Ovary (tissue), 3 donors: ENCODE measurements around the gene FAM120B.

Experiments used
- EP300 ChIP-seq: sonication (generic); formaldehyde crosslinking; IDR thresholded peaks from one replicate; pipeline ENCODE4 v1.6.1; 2017; ENCODE audit warnings: antibody characterized with exemption
- POLR2A ChIP-seq: fragments of 450-650 bp; IDR thresholded peaks from one replicate; pipeline ENCODE4 v1.6.1; 2017; ENCODE audit warnings: antibody characterized with exemption, mild to moderate bottlenecking, moderate library complexity
- TF ChIP-seq, protein P1 (sequence below), 3 donors: fragments of 450-650 bp in 2 of 3; fragments of 200-600 bp in 1 of 3; IDR thresholded peaks; one replicate each; pipeline versions ENCODE4 v1.5.1 to v1.8.0; 2016 to 2022; ENCODE audit warnings: antibody characterized with exemption in 3 of 3, mild to moderate bottlenecking in 1 of 3
- donor health status: DM: no; HTN: no; CAD: no.

DNA sequence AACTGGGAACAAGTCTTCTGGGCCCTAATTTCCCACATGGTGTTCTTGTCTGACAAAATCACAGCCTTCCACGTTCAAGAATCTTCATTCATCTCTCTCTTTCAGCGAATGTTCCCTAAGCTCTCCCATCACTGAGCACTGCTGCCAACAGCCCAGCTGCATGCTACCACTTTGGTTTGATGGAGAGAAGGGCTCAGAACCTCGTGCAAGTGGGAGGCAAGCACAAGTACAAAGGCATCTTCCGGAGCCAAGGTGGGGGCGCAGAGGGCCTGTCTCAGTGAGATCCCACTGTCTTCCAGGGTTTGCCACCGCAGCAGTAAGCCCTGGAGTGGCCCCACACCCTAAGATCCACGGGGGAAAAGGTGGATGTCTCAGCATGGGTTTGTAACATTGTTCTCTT lies 32.9 kb upstream of the FAM120B start:
- TF ChIP-seq, protein P1, sequence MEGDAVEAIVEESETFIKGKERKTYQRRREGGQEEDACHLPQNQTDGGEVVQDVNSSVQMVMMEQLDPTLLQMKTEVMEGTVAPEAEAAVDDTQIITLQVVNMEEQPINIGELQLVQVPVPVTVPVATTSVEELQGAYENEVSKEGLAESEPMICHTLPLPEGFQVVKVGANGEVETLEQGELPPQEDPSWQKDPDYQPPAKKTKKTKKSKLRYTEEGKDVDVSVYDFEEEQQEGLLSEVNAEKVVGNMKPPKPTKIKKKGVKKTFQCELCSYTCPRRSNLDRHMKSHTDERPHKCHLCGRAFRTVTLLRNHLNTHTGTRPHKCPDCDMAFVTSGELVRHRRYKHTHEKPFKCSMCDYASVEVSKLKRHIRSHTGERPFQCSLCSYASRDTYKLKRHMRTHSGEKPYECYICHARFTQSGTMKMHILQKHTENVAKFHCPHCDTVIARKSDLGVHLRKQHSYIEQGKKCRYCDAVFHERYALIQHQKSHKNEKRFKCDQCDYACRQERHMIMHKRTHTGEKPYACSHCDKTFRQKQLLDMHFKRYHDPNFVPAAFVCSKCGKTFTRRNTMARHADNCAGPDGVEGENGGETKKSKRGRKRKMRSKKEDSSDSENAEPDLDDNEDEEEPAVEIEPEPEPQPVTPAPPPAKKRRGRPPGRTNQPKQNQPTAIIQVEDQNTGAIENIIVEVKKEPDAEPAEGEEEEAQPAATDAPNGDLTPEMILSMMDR (IDR thresholded peaks at IDR 0.05) = no peak
- TF ChIP-seq POLR2A (no peak), EP300 (no peak)
